Stimulated activated CD8-positive, alpha-beta memory T cell treated with anti-CD3 and anti-CD28 coated beads, Interleukin-12 subunit alpha, Interleukin-12 subunit beta, amount 100 ng/mL, for 4 hours (primary cell): ENCODE results near the gene BRCA1.
"Not testable (repeated sequence)": the region's sequence is repeated elsewhere in the genome, so short reads cannot be mapped to it uniquely, and the experiment has no call there.

Source experiments
- DNase-seq: peaks from one replicate; pipeline ENCODE4 v3.0.0-alpha.2; 2020; ENCODE audit warnings: low read depth

BRCA1 gene

GRCh38 chr17:43134774-43135453 lies 9.8 kb upstream of the BRCA1 start:
- no peak for DNase-seq

DNA sequence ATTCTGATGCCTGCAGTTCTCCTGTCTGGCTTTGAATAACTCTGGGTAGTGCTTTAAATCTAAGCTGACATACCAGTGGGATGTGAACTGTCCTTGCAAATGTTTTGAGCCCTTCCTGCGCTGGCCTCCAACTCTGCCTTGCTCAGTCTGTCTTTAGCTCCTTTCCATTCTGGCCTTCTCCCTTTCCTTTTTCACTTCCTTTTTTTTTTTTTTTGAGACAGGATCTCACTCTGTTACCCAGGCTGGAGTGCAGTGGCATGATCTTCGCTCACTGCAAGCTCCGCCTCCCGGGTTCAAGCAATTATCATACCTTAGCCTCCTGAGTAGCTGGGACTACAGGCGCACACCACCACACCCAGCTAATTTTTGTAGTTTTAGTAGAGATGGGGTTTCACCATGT lies 8.3 kb upstream of the BRCA1 start:
- not testable (repeated sequence) for DNase-seq

GRCh38 chr17:43132117-43132516 lies 7.0 kb upstream of the BRCA1 start:
- no peak for DNase-seq

DNA sequence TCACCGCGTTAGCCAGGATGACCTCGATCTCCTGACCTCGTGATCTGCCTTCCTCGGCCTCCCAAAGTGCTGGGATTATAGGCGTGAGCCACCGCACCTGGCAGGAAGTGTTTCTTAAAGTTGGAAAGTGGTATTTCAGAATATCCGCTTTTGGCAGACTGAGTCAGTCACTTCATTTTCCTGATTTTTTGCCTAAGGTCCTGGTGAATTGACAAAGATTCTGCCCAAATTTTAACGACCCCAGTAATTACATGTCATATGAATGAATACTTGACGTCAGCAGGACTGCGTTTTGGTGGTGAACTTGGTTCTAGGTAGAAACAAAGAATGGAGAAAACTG lies 4.5 kb upstream of the BRCA1 start:
- no peak for DNase-seq

DNA sequence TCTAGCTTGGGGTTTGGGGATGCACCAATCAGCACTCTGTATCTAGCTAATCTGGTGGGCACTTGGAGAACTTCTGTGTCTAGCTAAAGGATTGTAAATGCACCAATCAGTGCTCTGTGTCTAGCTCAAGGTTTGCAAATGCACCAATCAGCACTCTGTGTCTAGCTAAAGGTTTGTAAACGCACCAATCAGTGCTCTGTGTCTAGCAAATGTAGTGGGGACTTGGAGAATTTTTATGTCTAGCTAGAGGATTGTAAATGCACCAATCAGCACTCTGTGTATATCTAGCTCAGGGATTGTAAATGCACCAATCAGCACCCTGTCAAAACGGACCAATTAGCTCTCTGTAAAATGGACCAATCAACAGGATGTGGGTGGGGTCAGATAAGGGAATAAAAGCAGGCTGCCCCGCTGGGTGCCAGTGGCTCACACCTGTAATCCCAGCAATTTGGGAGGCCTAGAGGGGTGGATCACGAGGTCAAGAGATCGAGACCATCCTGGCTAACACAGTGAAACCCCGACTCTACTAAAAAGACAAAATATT lies 2.2 kb upstream of the BRCA1 start:
- not testable (repeated sequence) for DNase-seq

- DNase-seq = no peak
Observed at GRCh38 chr17:43126911-43127290, 1.7 kb upstream of the BRCA1 start.

GRCh38 chr17:43125967-43126910 lies 1.1 kb upstream of the BRCA1 start:
- DNase-seq = no peak

DNA sequence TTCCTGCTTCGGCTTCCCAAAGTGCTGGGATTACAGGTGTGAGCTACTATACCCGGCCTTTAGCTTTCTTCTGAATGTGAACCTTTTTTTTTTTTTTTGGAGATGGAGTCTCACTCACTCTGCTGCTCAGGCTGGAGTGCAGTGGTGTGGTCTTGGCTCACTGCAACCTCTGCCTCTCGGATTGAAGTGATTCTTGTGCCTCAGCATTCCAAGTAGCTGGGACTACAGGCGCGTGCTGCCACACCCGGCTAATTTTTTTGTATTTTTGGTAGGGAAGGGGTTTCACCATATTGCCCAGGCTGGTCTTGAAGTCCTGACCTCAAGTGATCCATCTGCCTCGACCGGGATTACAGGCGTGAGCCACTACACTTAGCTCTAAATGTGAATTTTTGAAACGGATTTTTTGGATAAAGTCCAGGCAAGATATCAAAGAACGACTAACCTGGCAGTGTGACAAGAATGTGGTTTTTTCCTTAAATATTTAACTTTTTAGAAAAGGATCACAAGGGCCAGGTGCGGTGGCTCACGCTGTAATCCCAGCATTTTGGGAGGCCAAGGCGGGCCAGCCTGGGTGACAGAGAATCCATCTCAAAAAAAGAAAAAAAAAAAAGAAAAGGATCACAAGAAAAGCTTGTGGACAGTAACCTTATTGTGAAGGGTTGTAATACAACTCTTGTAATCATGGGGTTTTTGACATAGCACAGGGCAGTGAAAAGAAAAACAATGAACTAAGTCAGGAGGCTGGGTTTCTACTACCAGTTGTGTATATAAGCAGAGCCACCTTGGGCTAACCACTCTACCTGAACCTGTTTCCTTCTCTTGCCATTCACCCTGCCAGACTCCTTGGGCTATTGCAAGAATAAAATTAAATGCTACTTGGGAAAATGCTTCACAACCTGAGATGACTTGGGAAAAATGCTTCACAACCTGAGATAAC lies 6.2 kb downstream of the BRCA1 start:
- DNase-seq = no peak

DNA sequence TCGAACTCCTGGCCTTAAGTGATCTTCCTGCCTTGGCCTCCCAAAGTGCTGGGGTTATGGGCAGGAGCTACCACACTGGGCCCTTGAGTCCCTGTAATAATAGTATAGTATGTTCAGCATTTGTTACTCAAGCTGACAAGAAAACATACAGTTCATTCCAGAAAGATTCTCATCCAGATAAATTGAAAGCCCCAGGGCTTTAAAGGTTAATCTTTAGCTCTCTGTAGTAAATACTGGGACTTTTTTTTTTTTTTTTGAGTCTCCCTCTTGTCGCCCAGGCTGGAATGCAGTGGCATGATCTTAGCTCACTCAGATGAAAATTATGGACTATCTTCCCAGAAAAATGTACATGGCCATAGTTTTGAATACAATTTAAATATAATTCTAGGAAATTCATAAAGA lies 11.0 kb downstream of the BRCA1 start:
- no peak for DNase-seq

DNA sequence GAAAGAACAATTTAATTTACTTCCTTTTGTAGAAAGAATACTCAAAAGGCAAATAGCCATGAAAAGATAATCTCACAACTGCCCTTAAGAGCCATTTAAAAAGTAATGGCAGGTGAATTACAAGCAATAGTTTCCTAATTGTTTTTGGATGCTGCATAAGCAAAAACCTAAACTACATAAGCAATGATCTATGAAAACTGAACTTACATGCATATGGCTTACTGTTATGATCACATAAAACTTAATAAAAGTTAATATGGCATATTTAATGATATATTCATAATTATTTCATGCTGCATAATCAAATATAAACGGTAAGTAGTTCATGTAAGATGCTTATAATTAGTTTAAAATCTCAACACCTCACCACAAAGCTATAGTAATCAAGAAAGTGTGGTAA lies 18.6 kb downstream of the BRCA1 start:
- no peak for DNase-seq

DNA sequence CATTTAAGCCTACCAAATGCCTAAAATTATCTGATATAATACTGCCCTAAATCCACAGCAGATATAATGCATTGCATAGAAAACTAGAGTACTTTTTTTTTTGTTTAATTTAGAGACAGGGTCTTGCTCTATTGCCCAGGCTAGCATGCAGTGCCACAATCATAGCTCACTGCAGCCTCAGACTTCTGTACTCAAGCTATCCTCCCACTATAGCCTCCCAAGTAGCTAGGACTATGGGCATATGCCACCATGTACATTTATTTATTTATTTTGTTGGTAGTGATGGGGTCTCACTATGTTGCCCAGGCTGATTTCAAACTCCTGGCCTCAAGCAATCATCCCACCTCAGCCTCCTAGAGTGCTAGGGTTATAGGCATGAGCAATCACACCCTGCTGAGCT lies 20.0 kb downstream of the BRCA1 start:
- DNase-seq = no peak

DNA sequence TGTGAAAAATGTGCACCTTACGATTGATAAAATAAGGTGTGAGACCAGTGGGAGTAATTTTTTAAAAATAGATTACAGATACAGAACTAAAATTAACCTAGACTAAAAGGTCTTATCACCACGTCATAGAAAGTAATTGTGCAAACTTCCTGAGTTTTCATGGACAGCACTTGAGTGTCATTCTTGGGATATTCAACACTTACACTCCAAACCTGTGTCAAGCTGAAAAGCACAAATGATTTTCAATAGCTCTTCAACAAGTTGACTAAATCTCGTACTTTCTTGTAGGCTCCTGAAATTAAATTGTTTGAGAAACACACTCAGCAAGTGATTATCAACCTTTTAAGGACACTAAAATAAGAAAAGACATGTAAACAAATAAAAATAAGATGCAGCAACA lies 20.5 kb downstream of the BRCA1 start:
- no peak for DNase-seq

DNA sequence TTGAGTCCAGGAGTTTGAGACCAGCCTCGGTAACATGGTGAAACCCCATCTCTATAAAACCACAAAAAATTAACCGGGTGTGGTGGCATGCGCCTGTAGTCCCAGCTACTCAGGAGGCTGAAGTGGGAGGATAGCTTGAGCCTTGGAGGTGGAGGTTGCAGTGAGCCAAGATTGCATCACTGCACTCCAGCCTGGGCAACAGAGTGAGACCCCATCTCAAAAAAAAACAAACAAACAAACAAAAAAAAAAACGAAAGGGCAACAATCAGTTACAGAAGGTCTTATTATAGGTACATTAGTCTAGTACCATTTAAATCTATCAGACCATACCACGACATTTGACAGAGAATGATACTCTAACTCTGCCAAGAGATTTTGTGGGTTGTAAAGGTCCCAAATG lies 29.8 kb downstream of the BRCA1 start:
- DNase-seq = not testable (repeated sequence)

DNA sequence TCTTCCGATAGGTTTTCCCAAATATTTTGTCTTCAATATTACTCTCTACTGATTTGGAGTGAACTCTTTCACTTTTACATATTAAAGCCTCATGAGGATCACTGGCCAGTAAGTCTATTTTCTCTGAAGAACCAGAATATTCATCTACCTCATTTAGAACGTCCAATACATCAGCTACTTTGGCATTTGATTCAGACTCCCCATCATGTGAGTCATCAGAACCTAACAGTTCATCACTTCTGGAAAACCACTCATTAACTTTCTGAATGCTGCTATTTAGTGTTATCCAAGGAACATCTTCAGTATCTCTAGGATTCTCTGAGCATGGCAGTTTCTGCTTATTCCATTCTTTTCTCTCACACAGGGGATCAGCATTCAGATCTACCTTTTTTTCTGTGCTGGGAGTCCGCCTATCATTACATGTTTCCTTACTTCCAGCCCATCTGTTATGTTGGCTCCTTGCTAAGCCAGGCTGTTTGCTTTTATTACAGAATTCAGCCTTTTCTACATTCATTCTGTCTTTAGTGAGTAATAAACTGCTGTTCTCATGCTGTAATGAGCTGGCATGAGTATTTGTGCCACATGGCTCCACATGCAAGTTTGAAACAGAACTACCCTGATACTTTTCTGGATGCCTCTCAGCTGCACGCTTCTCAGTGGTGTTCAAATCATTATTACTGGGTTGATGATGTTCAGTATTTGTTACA lies 30.9 kb downstream of the BRCA1 start:
- DNase-seq = no peak

DNA sequence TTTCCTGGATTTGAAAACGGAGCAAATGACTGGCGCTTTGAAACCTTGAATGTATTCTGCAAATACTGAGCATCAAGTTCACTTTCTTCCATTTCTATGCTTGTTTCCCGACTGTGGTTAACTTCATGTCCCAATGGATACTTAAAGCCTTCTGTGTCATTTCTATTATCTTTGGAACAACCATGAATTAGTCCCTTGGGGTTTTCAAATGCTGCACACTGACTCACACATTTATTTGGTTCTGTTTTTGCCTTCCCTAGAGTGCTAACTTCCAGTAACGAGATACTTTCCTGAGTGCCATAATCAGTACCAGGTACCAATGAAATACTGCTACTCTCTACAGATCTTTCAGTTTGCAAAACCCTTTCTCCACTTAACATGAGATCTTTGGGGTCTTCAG lies 32.3 kb downstream of the BRCA1 start:
- no peak for DNase-seq

GRCh38 chr17:43090022-43090421 lies 35.1 kb downstream of the BRCA1 start:
- no peak for DNase-seq

- DNase-seq = no peak
Observed at GRCh38 chr17:43085474-43085873, 39.7 kb downstream of the BRCA1 start.

GRCh38 chr17:43079641-43080302 lies 45.4 kb downstream of the BRCA1 start:
- no peak for DNase-seq

- DNase-seq = no peak
Observed at GRCh38 chr17:43074869-43075268, 50.3 kb downstream of the BRCA1 start.

DNA sequence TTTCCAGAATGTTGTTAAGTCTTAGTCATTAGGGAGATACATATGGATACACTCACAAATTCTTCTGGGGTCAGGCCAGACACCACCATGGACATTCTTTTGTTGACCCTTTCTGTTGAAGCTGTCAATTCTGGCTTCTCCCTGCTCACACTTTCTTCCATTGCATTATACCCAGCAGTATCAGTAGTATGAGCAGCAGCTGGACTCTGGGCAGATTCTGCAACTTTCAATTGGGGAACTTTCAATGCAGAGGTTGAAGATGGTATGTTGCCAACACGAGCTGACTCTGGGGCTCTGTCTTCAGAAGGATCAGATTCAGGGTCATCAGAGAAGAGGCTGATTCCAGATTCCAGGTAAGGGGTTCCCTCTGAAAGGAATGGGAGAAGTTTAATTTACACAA lies 54.3 kb downstream of the BRCA1 start:
- DNase-seq = no peak

GRCh38 chr17:43070257-43070656 lies 54.9 kb downstream of the BRCA1 start:
- no peak for DNase-seq
